Measurements from ENCODE around the gene CXADR. TPM values are rescaled to one million over a fixed set of nuclear protein-coding genes. Genes with fewer than 3 reads are reported as not detected.

The CXADR gene
- total and polyA plus RNA-seq, 4 donors = 8.5 to 46.4 (median 26.5) TPM

DNA sequence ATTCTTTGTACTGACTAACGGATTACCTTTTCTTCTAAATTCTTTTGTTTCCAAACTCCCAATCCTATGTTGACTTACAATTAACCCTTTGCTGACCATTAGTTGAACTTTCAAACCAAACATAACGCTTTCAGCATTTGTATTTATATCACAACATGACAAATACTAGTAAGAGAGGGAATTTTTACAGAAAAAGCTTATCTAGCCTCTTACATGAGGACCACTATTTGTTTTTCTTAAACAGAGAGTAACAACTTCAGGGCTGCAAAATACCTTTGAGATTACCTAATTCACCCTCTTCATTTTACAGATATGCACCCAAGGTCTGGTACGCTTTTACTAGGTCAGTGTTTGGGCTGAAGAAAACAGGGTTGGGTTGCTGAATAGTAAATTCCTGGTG lies 45.0 kb upstream of the CXADR start:
- TF ChIP-seq RAD21 (IDR thresholded peaks at IDR 0.05) = no peak
- no peak for TF ChIP-seq NR2F2 (IDR thresholded peaks at IDR 0.05)
- TF ChIP-seq JUND (IDR thresholded peaks at IDR 0.05) = no peak
- no peak for TF ChIP-seq EGR1 (IDR thresholded peaks at IDR 0.05; ENCODE audit: low read depth in 2 of 2)
- no peak for TF ChIP-seq FOXA1 (IDR thresholded peaks at IDR 0.05)
- TF ChIP-seq RXRA (IDR thresholded peaks at IDR 0.05) = no peak
- TF ChIP-seq YY1 (IDR thresholded peaks at IDR 0.05) = no peak
- TF ChIP-seq FOXA2 (IDR thresholded peaks at IDR 0.05) = no peak
- H3K36me3 ChIP-seq (ENCODE audit: control insufficient read depth in 4 of 4, insufficient read depth in 3 of 4, low read depth in 1 of 4, low read length in 3 of 4) = no peaks in the 10 kb centered on the region

DNA sequence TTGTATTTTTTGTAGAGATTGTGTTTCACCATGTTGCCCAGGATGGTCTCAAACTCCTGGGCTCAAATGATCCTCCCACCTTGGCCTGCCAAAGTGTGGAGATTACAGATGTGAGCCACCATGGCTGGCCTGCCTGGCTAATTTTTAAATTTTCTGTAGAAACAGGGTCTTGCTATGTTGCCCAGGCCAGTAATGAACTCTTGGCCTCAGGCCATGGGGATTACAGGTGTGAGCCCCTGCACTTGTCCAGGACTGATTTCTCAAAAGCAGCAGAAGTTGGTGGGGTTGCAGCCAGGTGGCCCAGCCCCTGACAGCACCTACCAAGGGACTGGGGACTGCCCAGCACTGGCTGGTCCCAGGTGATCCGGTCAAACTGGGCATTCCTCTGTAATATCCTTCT lies 44.1 kb upstream of the CXADR start:
- TF ChIP-seq TAF1 (conservative IDR thresholded peaks at IDR 0.05) (no peak), GABPA (IDR thresholded peaks at IDR 0.05 in 1 of 2, conservative IDR thresholded peaks at IDR 0.05 in 1 of 2) (no peak), REST (IDR thresholded peaks at IDR 0.05) (no peak), FOXA1 (IDR thresholded peaks at IDR 0.05) (no peak), FOXA2 (IDR thresholded peaks at IDR 0.05) (no peak), NR2F2 (IDR thresholded peaks at IDR 0.05) (no peak), CTCF (IDR thresholded peaks at IDR 0.05; ENCODE audit: low read depth, low read length, missing input control) (no peak), RAD21 (IDR thresholded peaks at IDR 0.05) (no peak), EGR1 (IDR thresholded peaks at IDR 0.05; ENCODE audit: low read depth in 2 of 2) (no peak), YY1 (IDR thresholded peaks at IDR 0.05) (no peak), SP1 (IDR thresholded peaks at IDR 0.05) (no peak), MAX (IDR thresholded peaks at IDR 0.05) (no peak), JUND (IDR thresholded peaks at IDR 0.05) (no peak), HNF4G (IDR thresholded peaks at IDR 0.05) (no peak), HNF4A (conservative IDR thresholded peaks at IDR 0.05) (no peak), RXRA (IDR thresholded peaks at IDR 0.05) (no peak)
- TF ChIP-seq, protein P1, sequence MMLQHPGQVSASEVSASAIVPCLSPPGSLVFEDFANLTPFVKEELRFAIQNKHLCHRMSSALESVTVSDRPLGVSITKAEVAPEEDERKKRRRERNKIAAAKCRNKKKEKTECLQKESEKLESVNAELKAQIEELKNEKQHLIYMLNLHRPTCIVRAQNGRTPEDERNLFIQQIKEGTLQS (IDR thresholded peaks at IDR 0.05) = no peak
- H3K4me1 ChIP-seq (ENCODE audit: control insufficient read depth in 4 of 4, insufficient read depth in 4 of 4, low read length in 3 of 4) = peaks cover 7 to 35% (median 15%) of the 10 kb centered on the region in 4 donors
- no peaks in the 10 kb centered on the region for H3K9me3 ChIP-seq (ENCODE audit: control insufficient read depth in 4 of 4, low read length in 3 of 4)
- no peaks in the 10 kb centered on the region for H3K27me3 ChIP-seq (ENCODE audit: control insufficient read depth in 4 of 4, insufficient read depth in 4 of 4, low read length in 3 of 4)
- DNase-seq (ENCODE audit: low spot score) = no peak
- H3K27ac ChIP-seq (ENCODE audit: low read depth in 1 of 2, low read length in 2 of 2) = no peak overlapping the region
- H3K36me3 ChIP-seq (ENCODE audit: control insufficient read depth in 4 of 4, insufficient read depth in 3 of 4, low read depth in 1 of 4, low read length in 3 of 4) = no peaks in the 10 kb centered on the region
- no peak overlapping the region for H3K4me3 ChIP-seq (ENCODE audit: low read depth in 1 of 3, low read length in 3 of 3)
- H3K9ac ChIP-seq (ENCODE audit: low read depth in 1 of 2, low read length in 2 of 2) = no peak overlapping the region
- 94% methylated on average over 1 of the region's 1 CpG for WGBS

More for the DNA sequence above, 45.0 kb upstream of the CXADR start:
- Histone ChIP-seq H3K4me1 (ENCODE audit: control insufficient read depth in 4 of 4, insufficient read depth in 4 of 4, low read length in 3 of 4) (peaks cover 5 to 40% (median 14%) of the 10 kb centered on the region in 4 donors), H3K9ac (ENCODE audit: low read depth in 1 of 2, low read length in 2 of 2) (peak overlapping the region; percentile 37 to 90), H3K27ac (ENCODE audit: low read depth in 1 of 2, low read length in 2 of 2) (peak overlapping the region; percentile 76 to 78), H3K27me3 (ENCODE audit: control insufficient read depth in 4 of 4, insufficient read depth in 4 of 4, low read length in 3 of 4) (no peaks in the 10 kb centered on the region), H3K9me3 (ENCODE audit: control insufficient read depth in 4 of 4, low read length in 3 of 4) (no peaks in the 10 kb centered on the region), H3K4me3 (ENCODE audit: low read depth in 1 of 3, low read length in 3 of 3) (peak overlapping the region; percentile 18 to 42 (median 23))
- no peak for DNase-seq (ENCODE audit: low spot score)
- WGBS = 20% methylated on average over 3 of the region's 3 CpGs
